Parathyroid adenoma (tissue), 2 donors: Measurements from ENCODE around the gene SPON2.

Experiments
- H2AFZ ChIP-seq: fragments of 300-600 bp; sonication (generic); one replicate; pipeline ENCODE4 v1.7.0; 2017; ENCODE audit warnings: antibody characterized with exemption, mild to moderate bottlenecking
- H3K27ac ChIP-seq: fragments of 300-600 bp; sonication (generic); one replicate; pipeline ENCODE4 v1.7.0; 2017
- H3K27me3 ChIP-seq: fragments of 300-600 bp; sonication (generic); one replicate; pipeline ENCODE4 v1.7.0; 2017; ENCODE audit warnings: low read length; ENCODE audit not compliant: control insufficient read depth, insufficient read depth
- H3K36me3 ChIP-seq: fragments of 300-600 bp; sonication (generic); one replicate; pipeline ENCODE4 v1.7.0; 2017; ENCODE audit warnings: low read length; ENCODE audit not compliant: control insufficient read depth, insufficient read depth
- H3K4me1 ChIP-seq: fragments of 300-600 bp; sonication (generic); one replicate; pipeline ENCODE4 v1.7.0; 2017; ENCODE audit warnings: control low read depth
- H3K4me2 ChIP-seq: fragments of 300-600 bp; sonication (generic); one replicate; pipeline ENCODE4 v1.7.0; 2017; ENCODE audit warnings: low read length
- H3K4me3 ChIP-seq: fragments of 300-600 bp; sonication (generic); one replicate; pipeline ENCODE4 v1.7.0; 2017; ENCODE audit warnings: low read depth, low read length
- H3K79me2 ChIP-seq: fragments of 300-600 bp; sonication (generic); one replicate; pipeline ENCODE4 v1.7.0; 2017; ENCODE audit warnings: control low read depth
- H3K9ac ChIP-seq: fragments of 300-600 bp; sonication (generic); one replicate; pipeline ENCODE4 v1.7.0; 2017; ENCODE audit warnings: mild to moderate bottlenecking
- H3K9me3 ChIP-seq: fragments of 300-600 bp; sonication (generic); one replicate; pipeline ENCODE4 v1.7.0; 2017; ENCODE audit warnings: low read length; ENCODE audit not compliant: control insufficient read depth
- CTCF ChIP-seq: fragments of 300-600 bp; sonication (generic); IDR thresholded peaks from one replicate; pipeline ENCODE4 v1.7.0; 2017; ENCODE audit warnings: antibody characterized with exemption, mild to moderate bottlenecking
- donor health status: primary hyperparathyroidism.

SPON2 gene

GRCh38 chr4:1156069-1156468 is 16.3 kb downstream of the SPON2 start:
- no peaks in the 10 kb centered on the region for H3K4me1 ChIP-seq
- no peak overlapping the region for H3K4me3 ChIP-seq
- no peaks in the 10 kb centered on the region for H3K9me3 ChIP-seq
- no peaks in the 10 kb centered on the region for H3K27me3 ChIP-seq
- no peak overlapping the region for H3K9ac ChIP-seq
- H3K36me3 ChIP-seq = no peaks in the 10 kb centered on the region
- no peak overlapping the region for H3K27ac ChIP-seq
- H3K79me2 ChIP-seq = no peaks in the 10 kb centered on the region
- TF ChIP-seq CTCF = no peak
- no peak overlapping the region for H2AFZ ChIP-seq
- no peak overlapping the region for H3K4me2 ChIP-seq

DNA sequence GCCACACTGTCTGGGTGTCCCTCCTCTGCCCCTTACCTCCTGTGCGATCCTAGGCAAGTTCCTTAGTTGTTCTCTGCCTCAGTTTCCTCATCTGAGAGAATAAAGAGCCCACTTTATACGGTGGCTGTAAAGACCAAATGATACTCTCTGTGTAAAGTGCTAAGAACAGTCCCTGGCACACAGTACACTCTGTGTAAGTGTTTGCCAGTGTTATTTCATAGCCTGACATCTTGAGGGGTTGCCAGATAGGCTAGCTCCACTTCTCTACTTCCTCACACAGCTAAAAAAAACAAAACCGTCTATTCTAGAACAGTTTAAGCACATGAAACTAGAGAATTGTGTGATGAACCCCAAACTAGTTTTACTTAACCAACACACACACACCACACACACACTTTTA is 17.1 kb downstream of the SPON2 start:
- Histone ChIP-seq H3K36me3 (no peaks in the 10 kb centered on the region), H3K4me3 (no peak overlapping the region), H3K4me1 (no peaks in the 10 kb centered on the region), H2AFZ (no peak overlapping the region), H3K4me2 (no peak overlapping the region), H3K27me3 (no peaks in the 10 kb centered on the region), H3K9ac (no peak overlapping the region), H3K27ac (no peak overlapping the region), H3K79me2 (no peaks in the 10 kb centered on the region), H3K9me3 (no peaks in the 10 kb centered on the region)
- no peak for TF ChIP-seq CTCF

- no peaks in the 10 kb centered on the region for H3K36me3 ChIP-seq
- no peaks in the 10 kb centered on the region for H3K27me3 ChIP-seq
- no peak for TF ChIP-seq CTCF
- H3K4me3 ChIP-seq = no peak overlapping the region
- no peaks in the 10 kb centered on the region for H3K9me3 ChIP-seq
- no peaks in the 10 kb centered on the region for H3K4me1 ChIP-seq
- no peak overlapping the region for H3K4me2 ChIP-seq
- no peaks in the 10 kb centered on the region for H3K79me2 ChIP-seq
- no peak overlapping the region for H3K27ac ChIP-seq
- no peak overlapping the region for H3K9ac ChIP-seq
- no peak overlapping the region for H2AFZ ChIP-seq
Observed at GRCh38 chr4:1154523-1155182, 17.7 kb downstream of the SPON2 start.

- no peaks in the 10 kb centered on the region for H3K79me2 ChIP-seq
- no peaks in the 10 kb centered on the region for H3K27me3 ChIP-seq
- no peaks in the 10 kb centered on the region for H3K9me3 ChIP-seq
- H3K9ac ChIP-seq = no peak overlapping the region
- TF ChIP-seq CTCF = no peak
- no peak overlapping the region for H3K4me3 ChIP-seq
- H3K4me1 ChIP-seq = no peaks in the 10 kb centered on the region
- no peaks in the 10 kb centered on the region for H3K36me3 ChIP-seq
- H3K4me2 ChIP-seq = no peak overlapping the region
- H2AFZ ChIP-seq = no peak overlapping the region
- no peak overlapping the region for H3K27ac ChIP-seq
Observed at GRCh38 chr4:1154126-1154522, 18.3 kb downstream of the SPON2 start.

- no peak overlapping the region for H3K4me2 ChIP-seq
- no peaks in the 10 kb centered on the region for H3K79me2 ChIP-seq
- no peaks in the 10 kb centered on the region for H3K27me3 ChIP-seq
- H3K9me3 ChIP-seq = no peaks in the 10 kb centered on the region
- no peak for TF ChIP-seq CTCF
- no peak overlapping the region for H2AFZ ChIP-seq
- H3K36me3 ChIP-seq = no peaks in the 10 kb centered on the region
- H3K4me1 ChIP-seq = no peaks in the 10 kb centered on the region
- H3K27ac ChIP-seq = no peak overlapping the region
- H3K9ac ChIP-seq = no peak overlapping the region
- no peak overlapping the region for H3K4me3 ChIP-seq
Observed at GRCh38 chr4:1153567-1154090, 18.8 kb downstream of the SPON2 start.
